ENCODE data around the gene PDE4D. TPM values are rescaled to one million over a fixed set of nuclear protein-coding genes. Genes with fewer than 3 reads are reported as not detected.

Gene PDE4D
- total RNA-seq, 1 donor from 2014 or later = 85.8 TPM

DNA sequence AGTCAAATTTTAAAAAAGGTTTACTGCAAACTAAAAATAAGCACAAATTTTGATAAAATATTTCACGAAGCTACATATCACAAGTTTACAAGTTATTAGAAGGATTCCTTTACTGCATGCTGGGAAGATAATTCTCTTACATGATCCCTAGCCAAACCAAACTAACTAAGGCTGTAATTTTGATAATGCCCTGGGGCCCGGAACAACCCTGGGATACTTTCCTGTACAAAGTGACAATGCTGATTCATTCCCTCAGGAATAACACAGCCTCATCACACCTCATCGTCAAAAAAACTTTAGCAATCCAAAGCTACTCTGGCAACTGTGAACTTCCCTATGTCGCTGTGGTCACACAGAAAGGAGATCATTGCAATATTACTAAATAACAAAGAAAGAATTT lies 907.8 kb downstream of the PDE4D start:
- Histone ChIP-seq H3K27ac (no peak overlapping the region), H3K36me3 (peaks cover 47% of the 10 kb centered on the region), H3K4me3 (no peak overlapping the region), H3K27me3 (no peaks in the 10 kb centered on the region), H3K9me3 (no peaks in the 10 kb centered on the region), H3K4me1 (no peaks in the 10 kb centered on the region)
- no peak for TF ChIP-seq CTCF (IDR thresholded peaks at IDR 0.05)
- no peak for ATAC-seq
- intact Hi-C loops (cut with DNase I) = no loop called here
- no peak for DNase-seq

- intact Hi-C loops (cut with DNase I) = no loop called here
- no peaks in the 10 kb centered on the region for H3K9me3 ChIP-seq
- TF ChIP-seq CTCF (IDR thresholded peaks at IDR 0.05) = no peak
- no peaks in the 10 kb centered on the region for H3K27me3 ChIP-seq
- ATAC-seq = no peak
- peaks cover 42% of the 10 kb centered on the region for H3K36me3 ChIP-seq
- DNase-seq = no peak
- no peak overlapping the region for H3K27ac ChIP-seq
- no peaks in the 10 kb centered on the region for H3K4me1 ChIP-seq
- H3K4me3 ChIP-seq = no peak overlapping the region
Measured at GRCh38 chr5:58985311-58985710, 908.2 kb downstream of the PDE4D start.

- no peak overlapping the region for H3K27ac ChIP-seq
- intact Hi-C loops (cut with DNase I) = no loop called here
- no peak for DNase-seq
Measured at GRCh38 chr5:58983526-58984452, 909.7 kb downstream of the PDE4D start.

DNA sequence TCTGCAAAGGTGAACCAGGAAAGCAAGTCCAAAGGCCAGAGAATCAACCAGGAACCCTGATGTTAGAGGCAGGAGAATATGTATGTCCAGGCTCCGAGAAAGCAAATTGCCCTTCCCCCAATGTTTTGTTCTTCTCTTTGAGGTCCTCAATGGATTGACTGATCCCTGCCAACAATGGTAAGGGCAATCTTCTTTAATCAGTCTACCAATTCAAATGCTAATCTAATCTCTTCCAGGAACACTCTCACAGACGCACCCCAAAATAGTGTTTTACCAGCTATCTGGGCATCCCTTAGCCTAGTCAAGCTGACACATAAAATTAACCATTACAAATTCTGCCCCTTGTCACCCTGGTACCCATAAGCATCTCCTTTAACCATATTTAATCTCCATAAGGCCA lies 912.6 kb downstream of the PDE4D start:
- Histone ChIP-seq H3K27ac (no peak overlapping the region), H3K4me3 (no peak overlapping the region), H3K36me3 (peaks cover 44% of the 10 kb centered on the region), H3K4me1 (no peaks in the 10 kb centered on the region), H3K27me3 (no peaks in the 10 kb centered on the region), H3K9me3 (no peaks in the 10 kb centered on the region)
- no peak for ATAC-seq
- intact Hi-C loops (cut with DNase I) = no loop called here
- DNase-seq = no peak
- TF ChIP-seq CTCF (IDR thresholded peaks at IDR 0.05) = no peak

More at GRCh38 chr5:58983526-58984452, 909.7 kb downstream of the PDE4D start:
- Histone ChIP-seq H3K27me3 (no peaks in the 10 kb centered on the region), H3K36me3 (peaks cover 41% of the 10 kb centered on the region), H3K4me3 (no peak overlapping the region), H3K4me1 (no peaks in the 10 kb centered on the region), H3K9me3 (no peaks in the 10 kb centered on the region)
- ATAC-seq = no peak
- no peak for TF ChIP-seq CTCF (IDR thresholded peaks at IDR 0.05)

- no peak for TF ChIP-seq CTCF (IDR thresholded peaks at IDR 0.05)
- H3K36me3 ChIP-seq = peaks cover 55% of the 10 kb centered on the region
- ATAC-seq = no peak
- no peaks in the 10 kb centered on the region for H3K4me1 ChIP-seq
- no peak for DNase-seq
- intact Hi-C loops (cut with DNase I) = no loop called here
- no peaks in the 10 kb centered on the region for H3K27me3 ChIP-seq
- H3K4me3 ChIP-seq = no peak overlapping the region
- H3K9me3 ChIP-seq = no peaks in the 10 kb centered on the region
- H3K27ac ChIP-seq = no peak overlapping the region
Measured at GRCh38 chr5:58979090-58979489, 914.4 kb downstream of the PDE4D start.

Measured in upper lobe of right lung (tissue), 1 donor.